C4-2B (cell line): ENCODE results near the gene SLX4IP.

Source experiments
- CTCF ChIP-seq: fragments of 450-650 bp; conservative IDR thresholded peaks from 2 replicates; pipeline ENCODE4 v1.5.1; 2017; ENCODE audit warnings: mild to moderate bottlenecking
- ZFX ChIP-seq: fragments of 450-650 bp; IDR thresholded peaks from 2 replicates; pipeline ENCODE4 v1.6.1; 2017

- TF ChIP-seq CTCF (no peak), ZFX (no peak)
These were observed 10.7 kb downstream of the SLX4IP start for GRCh38 chr20:10445758-10446157.
